Nephron (organoid): ENCODE data around the gene CNOT10.

Experiments
- H3K27ac Mint-ChIP-seq, 3 experiments: 2 replicates each; pipeline ENCODE4 v1.8.0; 2020; ENCODE audit warnings: mixed read lengths in 3 of 3, mild to moderate bottlenecking in 2 of 3, moderate library complexity in 1 of 3
- H3K27me3 Mint-ChIP-seq: 2 replicates; pipeline ENCODE4 v1.8.0; 2021; ENCODE audit warnings: low read depth, mild to moderate bottlenecking, moderate library complexity, mixed read lengths
- H3K36me3 Mint-ChIP-seq: 2 replicates; pipeline ENCODE4 v1.8.0; 2020; ENCODE audit warnings: low read depth, mixed read lengths
- H3K4me1 Mint-ChIP-seq: 2 replicates; pipeline ENCODE4 v1.8.0; 2020; ENCODE audit warnings: mixed read lengths
- H3K4me3 Mint-ChIP-seq, 3 experiments: 2 replicates each; pipeline ENCODE4 v1.8.0; 2020; ENCODE audit warnings: mild to moderate bottlenecking in 3 of 3, mixed read lengths in 3 of 3, moderate library complexity in 2 of 3
- H3K9me3 Mint-ChIP-seq: 2 replicates; pipeline ENCODE4 v1.8.0; 2020; ENCODE audit warnings: mixed read lengths
- TF ChIP-seq, protein P1 (sequence below), 3 experiments: fragments of 200-600 bp; sonication (generic); IDR thresholded peaks; one replicate each; pipeline ENCODE4 v1.5.0; 2021; ENCODE audit warnings: antibody characterized with exemption in 3 of 3; ENCODE audit not compliant: unreplicated experiment in 3 of 3

CNOT10 gene, protein sequence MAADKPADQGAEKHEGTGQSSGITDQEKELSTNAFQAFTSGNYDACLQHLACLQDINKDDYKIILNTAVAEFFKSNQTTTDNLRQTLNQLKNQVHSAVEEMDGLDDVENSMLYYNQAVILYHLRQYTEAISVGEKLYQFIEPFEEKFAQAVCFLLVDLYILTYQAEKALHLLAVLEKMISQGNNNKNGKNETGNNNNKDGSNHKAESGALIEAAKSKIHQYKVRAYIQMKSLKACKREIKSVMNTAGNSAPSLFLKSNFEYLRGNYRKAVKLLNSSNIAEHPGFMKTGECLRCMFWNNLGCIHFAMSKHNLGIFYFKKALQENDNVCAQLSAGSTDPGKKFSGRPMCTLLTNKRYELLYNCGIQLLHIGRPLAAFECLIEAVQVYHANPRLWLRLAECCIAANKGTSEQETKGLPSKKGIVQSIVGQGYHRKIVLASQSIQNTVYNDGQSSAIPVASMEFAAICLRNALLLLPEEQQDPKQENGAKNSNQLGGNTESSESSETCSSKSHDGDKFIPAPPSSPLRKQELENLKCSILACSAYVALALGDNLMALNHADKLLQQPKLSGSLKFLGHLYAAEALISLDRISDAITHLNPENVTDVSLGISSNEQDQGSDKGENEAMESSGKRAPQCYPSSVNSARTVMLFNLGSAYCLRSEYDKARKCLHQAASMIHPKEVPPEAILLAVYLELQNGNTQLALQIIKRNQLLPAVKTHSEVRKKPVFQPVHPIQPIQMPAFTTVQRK

DNA sequence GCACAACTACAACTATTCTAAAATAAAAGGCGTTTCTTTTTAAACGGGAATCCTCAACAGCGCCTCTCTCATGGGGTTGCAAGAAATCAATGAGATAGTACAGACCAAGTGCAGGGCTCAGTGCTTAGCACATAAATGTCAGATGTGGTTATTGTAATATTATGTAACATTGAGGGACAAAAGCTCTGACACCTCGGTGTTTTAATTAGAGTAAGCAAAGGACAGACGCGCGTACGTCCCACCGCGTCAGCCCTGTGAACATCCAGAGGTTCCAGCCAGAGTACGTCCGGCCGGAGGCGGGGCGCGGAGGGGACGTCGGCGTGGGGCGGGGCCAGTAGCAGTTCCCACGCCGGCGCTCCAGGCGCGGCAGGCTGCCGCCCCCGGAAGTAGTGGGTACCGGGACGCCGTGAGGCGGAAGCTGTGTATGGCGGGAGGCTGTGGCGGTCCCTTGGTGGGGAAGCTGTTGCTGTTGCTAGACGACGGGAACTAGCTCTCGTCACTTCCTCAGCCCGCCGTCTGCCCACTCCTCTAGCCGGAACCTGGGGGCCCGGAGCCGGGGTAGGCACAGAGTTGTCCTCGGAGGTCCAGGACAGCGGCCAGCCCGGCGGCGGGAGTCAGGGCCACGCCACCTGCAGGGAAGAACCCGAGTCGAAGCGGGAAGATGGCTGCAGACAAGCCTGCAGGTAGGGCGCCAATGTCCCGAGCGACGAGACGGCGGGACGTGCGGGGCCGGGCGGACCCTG lies at the start of gene CNOT10:
Gene CNOT10 (plus strand): TSS at position 389 of the 743 bp plus-strand sequence. CDS start 273 bp downstream, at position 662.
- TF ChIP-seq, protein P1, sequence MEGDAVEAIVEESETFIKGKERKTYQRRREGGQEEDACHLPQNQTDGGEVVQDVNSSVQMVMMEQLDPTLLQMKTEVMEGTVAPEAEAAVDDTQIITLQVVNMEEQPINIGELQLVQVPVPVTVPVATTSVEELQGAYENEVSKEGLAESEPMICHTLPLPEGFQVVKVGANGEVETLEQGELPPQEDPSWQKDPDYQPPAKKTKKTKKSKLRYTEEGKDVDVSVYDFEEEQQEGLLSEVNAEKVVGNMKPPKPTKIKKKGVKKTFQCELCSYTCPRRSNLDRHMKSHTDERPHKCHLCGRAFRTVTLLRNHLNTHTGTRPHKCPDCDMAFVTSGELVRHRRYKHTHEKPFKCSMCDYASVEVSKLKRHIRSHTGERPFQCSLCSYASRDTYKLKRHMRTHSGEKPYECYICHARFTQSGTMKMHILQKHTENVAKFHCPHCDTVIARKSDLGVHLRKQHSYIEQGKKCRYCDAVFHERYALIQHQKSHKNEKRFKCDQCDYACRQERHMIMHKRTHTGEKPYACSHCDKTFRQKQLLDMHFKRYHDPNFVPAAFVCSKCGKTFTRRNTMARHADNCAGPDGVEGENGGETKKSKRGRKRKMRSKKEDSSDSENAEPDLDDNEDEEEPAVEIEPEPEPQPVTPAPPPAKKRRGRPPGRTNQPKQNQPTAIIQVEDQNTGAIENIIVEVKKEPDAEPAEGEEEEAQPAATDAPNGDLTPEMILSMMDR (IDR thresholded peaks at IDR 0.05; ENCODE audit: unreplicated experiment in 3 of 3) = no peak
- H3K27me3 Mint-ChIP-seq = no peaks in the 10 kb centered on the region
- peaks cover 11% of the 10 kb centered on the region for H3K36me3 Mint-ChIP-seq
- no peaks in the 10 kb centered on the region for H3K9me3 Mint-ChIP-seq
- H3K27ac Mint-ChIP-seq = peak within 1 kb of the TSS; percentile 95 to 98 (median 98)
- peaks cover 25% of the 10 kb centered on the region for H3K4me1 Mint-ChIP-seq
- peak within 1 kb of the TSS; percentile 93 to 96 (median 96) for H3K4me3 Mint-ChIP-seq

DNA sequence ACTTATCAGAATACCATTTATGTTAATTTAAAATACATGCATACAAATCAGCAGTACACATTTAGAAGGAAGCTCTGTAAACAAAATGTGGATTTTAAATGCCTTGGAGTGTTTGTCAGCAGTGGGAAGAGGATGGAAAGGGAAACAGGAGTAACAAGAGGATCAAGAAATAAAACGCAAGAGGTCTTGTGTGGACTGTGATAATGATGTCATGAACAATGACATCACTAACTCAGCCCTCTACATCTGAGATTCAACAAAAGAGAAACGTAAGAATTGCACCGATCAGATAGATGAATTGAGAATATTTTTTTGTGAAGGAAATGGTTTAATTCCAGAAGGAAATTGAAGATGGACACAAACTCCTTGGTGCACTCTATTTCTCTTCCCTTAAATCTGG lies 44.0 kb upstream of the CNOT10 start:
- Mint-ChIP-seq H3K4me3 (no peak overlapping the region), H3K36me3 (no peaks in the 10 kb centered on the region), H3K4me1 (no peaks in the 10 kb centered on the region), H3K9me3 (no peaks in the 10 kb centered on the region), H3K27me3 (peaks cover 3% of the 10 kb centered on the region), H3K27ac (no peak overlapping the region)
- TF ChIP-seq, protein P1 (IDR thresholded peaks at IDR 0.05; ENCODE audit: unreplicated experiment in 3 of 3) = no peak

- Mint-ChIP-seq H3K4me3 (no peak overlapping the region), H3K9me3 (no peaks in the 10 kb centered on the region), H3K27me3 (peaks cover 3% of the 10 kb centered on the region), H3K4me1 (no peaks in the 10 kb centered on the region), H3K36me3 (no peaks in the 10 kb centered on the region), H3K27ac (no peak overlapping the region)
- TF ChIP-seq, protein P1 (IDR thresholded peaks at IDR 0.05; ENCODE audit: unreplicated experiment in 3 of 3) = no peak
Observed at GRCh38 chr3:32641356-32641755, 43.6 kb upstream of the CNOT10 start.

GRCh38 chr3:32643354-32643753 lies 41.6 kb upstream of the CNOT10 start:
- Mint-ChIP-seq H3K27me3 (peaks cover 3% of the 10 kb centered on the region), H3K36me3 (no peaks in the 10 kb centered on the region), H3K27ac (no peak overlapping the region), H3K4me1 (no peaks in the 10 kb centered on the region), H3K4me3 (no peak overlapping the region), H3K9me3 (no peaks in the 10 kb centered on the region)
- TF ChIP-seq, protein P1 (IDR thresholded peaks at IDR 0.05; ENCODE audit: unreplicated experiment in 3 of 3) = no peak

DNA sequence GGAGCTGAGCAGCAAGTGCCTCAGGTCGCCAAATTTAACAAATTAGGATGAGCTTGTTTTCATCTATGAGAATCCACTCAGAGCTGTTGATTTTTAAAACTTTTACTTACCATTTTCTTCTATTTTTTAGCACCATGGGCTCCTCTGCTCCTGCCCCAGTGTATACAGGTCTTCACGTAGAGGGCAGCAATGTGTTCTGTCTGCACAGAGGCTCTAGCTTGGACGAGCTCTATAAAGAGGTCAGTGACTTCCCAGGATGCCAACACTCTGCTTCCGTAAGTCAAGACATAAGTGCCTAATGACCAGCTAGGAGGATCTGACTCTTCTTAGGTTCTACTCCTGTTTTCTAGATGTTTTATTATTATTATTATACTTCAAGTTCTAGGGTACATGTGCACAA lies 41.2 kb upstream of the CNOT10 start:
- Mint-ChIP-seq H3K27me3 (peaks cover 3% of the 10 kb centered on the region), H3K9me3 (no peaks in the 10 kb centered on the region), H3K4me1 (no peaks in the 10 kb centered on the region), H3K4me3 (no peak overlapping the region), H3K27ac (no peak overlapping the region), H3K36me3 (no peaks in the 10 kb centered on the region)
- TF ChIP-seq, protein P1 (IDR thresholded peaks at IDR 0.05; ENCODE audit: unreplicated experiment in 3 of 3) = no peak
